Adrenal gland (tissue), 5 donors: ENCODE data around the gene ACTN2.

ENCODE experiments used
- CTCF ChIP-seq, 6 experiments: fragments of 450-650 bp in 4 of 6; fragments of 200-600 bp in 2 of 6; sonication (generic) in 1 of 6; IDR thresholded peaks; 1 replicate in 5 of 6; 2 replicates in 1 of 6; pipeline versions ENCODE4 v1.5.1 to v1.8.0; 2016 to 2021; ENCODE audit warnings: antibody characterized with exemption in 6 of 6, mild to moderate bottlenecking in 2 of 6, moderate library complexity in 1 of 6
- POLR2A ChIP-seq, 2 donors: fragments of 450-650 bp; IDR thresholded peaks; one replicate each; pipeline ENCODE4 v1.6.1; 2017; ENCODE audit warnings: antibody characterized with exemption in 2 of 2, mild to moderate bottlenecking in 2 of 2, moderate library complexity in 1 of 2
- donor health status: DM: no; HTN: no; CAD: no.

- no peak for TF ChIP-seq CTCF (IDR thresholded peaks at IDR 0.05)
- TF ChIP-seq POLR2A (IDR thresholded peaks at IDR 0.05) = no peak
Observed at GRCh38 chr1:236685917-236686814, at the start of gene ACTN2.
